ENCODE measurements around the gene CXCL12.

The CXCL12 gene

GRCh38 chr10:44399659-44400451, 15.0 kb upstream of the CXCL12 start:
- DNase-seq (ENCODE audit: low read depth): no peak

DNA sequence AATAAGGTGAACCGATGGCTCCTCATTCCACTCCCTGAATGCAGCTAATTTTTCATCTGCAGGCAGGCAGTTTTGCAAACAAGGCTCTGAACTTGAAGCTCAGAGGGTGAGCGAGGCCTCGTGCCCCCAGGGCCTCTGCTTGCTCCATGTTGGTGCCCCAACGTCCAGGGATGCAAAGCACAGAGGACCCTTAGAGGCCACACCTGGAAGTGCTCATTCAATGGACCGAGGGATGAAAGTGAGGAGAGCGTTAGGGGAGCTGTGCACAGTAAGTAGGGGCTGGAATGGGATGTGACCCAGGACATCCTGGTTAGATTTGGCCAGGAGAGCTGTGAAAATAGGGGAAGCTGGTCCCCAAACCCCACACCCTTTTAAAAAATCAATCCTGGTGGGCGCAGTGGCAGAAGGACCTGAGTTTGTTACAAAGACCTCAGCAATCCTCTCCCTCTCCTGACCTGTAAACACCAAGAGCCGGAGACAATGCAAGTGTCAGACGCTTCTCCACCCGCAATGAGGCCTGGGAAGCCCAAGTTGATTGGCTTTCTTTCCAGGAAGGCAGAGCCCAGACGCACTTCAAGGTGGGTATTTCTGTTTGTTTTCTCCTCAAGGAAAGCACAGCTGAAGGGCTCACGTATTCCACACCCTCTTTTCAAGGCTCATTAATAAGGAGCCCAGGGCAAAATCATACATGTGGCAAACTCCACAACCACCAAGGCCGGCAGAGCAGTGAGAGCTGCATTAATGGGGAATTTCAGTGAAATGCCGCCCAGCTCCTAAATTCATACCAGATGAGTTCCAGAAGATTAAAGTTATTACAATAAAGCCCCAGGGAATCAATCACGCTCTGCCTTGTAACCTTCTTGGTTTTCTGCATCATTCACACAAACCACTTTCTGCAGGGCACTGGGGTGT, 14.1 kb upstream of the CXCL12 start:
- no peak for DNase-seq (ENCODE audit: low read depth)

DNA sequence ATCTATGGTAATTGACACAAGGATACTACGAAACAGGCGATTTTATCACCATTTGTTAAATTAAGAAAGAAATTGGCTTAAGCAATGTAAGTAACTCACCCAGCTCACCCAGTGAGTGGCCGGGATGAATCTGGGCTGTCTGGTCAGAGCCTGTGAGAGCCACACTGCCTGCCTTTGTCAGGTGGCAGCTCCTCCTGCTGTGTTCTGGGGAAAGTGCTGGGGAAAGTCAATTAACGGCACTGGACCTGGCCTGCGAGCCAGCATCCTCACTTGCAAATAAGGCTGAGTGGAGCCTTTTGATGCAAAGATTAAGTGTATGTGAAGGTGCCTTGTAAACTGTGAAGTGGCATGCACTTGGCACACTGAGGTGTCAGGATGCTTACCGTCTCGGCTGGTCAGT, 13.4 kb upstream of the CXCL12 start:
- DNase-seq (ENCODE audit: low read depth): no peak

GRCh38 chr10:44397476-44398225, 12.8 kb upstream of the CXCL12 start:
- DNase-seq (ENCODE audit: low read depth): no peak

- DNase-seq (ENCODE audit: low read depth): no peak
Observed at GRCh38 chr10:44396671-44397191, 11.8 kb upstream of the CXCL12 start.

DNA sequence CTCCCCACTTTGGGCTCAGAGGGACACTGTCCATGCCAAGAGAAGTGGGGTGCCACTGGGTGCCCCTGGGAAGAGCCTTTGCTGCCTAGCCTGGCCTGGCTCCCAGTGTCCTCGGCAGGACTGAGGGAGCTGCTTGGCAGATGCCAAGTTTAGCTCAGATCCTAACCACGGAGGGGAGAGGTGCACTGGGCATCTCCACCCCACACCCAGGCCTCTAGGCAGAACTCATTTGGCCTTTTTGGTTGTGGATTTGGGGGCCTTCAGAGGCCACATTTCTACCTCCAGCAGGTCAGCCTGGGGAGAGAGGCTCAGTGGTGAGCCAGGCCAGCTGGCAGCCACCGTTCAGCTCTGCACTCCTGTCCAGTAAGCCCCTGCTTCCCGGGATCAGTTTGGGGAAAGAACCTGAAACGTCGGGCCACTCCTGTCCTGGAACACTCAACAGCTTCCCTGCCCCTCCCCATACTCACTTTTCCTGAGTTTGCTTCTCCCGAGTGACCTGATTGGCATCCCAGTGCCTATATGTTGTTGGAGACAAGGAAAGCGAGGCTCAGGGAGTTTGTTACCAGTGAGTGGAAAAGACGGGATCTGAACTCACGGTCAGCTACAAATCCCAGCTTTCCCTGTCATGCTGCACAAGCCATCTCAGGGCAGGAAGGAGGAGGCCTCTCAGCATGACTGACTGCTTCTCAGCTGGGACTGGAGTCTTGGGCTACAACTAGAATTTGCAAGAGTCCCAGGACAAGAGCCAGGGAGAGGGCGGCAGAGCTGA, 11.2 kb upstream of the CXCL12 start:
- no peak for DNase-seq (ENCODE audit: low read depth)

- DNase-seq (ENCODE audit: low read depth): no peak
Observed at GRCh38 chr10:44395396-44395795, 10.5 kb upstream of the CXCL12 start.

DNA sequence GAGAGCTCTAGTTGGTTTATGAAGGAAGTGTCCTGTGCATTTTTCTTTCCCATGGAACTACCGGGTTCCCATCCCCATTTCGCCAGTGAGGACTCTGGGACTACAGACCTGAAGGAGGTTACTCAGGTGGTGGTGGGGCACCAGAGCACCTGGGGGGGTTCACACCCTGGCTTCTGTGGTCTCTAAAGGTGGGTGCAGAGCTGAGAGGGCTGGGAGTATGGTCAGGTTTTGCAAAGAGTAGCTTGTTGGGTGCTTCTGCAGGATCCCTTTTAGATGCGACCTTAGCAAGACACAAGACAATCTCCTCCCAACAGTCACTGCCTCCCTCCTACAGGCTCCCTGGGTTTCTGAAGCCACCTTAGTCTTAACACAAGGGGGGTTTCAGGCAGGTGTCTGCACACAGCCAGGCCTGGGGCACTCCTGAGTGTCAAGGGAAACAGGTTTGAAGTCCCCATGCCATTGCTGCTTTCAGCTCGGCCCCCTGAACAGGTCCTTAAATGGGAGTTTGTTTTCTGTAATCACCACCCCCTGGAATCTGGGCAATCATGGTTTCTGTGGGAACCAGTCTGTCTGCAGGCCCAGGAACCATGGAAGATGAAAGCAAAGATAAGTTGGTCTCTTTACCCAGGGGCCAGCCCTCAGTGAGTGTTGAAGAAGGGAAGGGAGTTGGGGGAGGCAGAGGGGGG, 9.9 kb upstream of the CXCL12 start:
- no peak for DNase-seq (ENCODE audit: low read depth)

DNA sequence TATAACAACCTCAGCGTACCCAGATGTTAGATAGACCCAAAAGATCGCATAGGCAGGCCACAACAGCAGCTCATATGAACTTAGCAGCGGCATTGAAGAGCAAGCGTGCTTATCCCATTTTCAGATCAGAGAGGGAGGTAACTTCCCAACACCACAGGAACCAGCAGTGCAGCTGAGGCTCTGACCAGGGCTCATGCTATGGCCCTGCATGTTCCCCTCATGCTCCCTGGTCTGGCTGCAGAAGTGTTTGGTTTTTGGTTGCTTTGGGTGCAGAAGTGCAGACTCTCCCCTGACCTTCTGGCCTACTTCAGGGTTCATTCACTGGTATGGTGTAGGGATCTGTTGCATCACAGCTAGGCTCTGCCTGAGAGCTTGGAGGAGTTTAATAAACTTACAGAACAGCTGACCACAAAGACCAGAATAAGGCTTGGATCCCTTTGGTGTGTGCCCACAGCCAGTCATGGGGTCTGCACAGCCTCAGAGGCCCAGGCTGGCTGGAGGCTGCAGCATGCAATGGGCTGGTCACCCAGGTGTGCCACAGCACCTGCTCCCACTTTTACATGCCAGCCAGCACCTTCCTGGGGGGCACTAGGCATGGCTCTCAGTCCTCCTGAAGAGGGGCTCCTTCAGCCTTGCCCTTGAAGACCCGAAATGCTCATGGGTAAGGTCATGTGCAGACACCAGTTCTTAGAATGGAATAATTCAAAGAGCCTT, 9.1 kb upstream of the CXCL12 start:
- no peak for DNase-seq (ENCODE audit: low read depth)

- no peak for DNase-seq (ENCODE audit: low read depth)
Observed at GRCh38 chr10:44393051-44393630, 8.2 kb upstream of the CXCL12 start.

DNA sequence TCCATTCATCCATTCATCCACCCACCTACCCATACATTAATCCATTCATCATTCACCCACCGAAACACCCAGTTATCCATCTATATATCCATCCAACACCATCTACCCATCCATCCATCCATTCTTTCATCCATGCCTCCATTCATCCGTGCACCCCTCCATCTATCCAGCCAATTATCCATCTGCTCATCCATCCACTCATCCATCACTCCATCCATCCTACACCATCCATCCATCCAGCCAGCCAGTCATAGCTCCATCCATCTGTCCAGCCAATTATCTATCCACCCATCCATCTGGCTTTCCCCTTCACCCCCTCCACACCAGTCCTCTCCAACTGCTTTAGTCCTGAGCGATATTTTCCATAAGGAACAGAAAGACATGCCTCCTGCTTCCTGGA, 7.5 kb upstream of the CXCL12 start:
- DNase-seq (ENCODE audit: low read depth): no peak

DNA sequence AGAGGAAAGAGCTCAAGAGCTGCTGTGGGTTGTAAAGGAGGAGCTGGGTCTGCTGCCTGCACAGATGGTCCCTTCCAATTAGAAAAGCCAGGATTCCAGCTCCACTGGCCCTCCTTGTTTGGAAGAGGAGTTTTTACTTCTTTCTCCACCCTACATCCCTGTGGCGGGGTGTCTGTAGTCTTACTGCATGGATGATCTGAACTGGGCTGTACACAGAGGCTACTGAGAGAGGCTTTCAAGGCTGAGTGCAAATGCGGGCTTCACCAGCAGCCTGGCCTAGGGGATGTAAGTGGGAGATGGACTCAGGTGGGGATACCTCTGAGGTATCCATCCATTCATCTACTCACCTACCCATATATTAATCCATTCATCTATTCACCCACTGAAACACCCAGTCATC, 7.1 kb upstream of the CXCL12 start:
- no peak for DNase-seq (ENCODE audit: low read depth)

DNA sequence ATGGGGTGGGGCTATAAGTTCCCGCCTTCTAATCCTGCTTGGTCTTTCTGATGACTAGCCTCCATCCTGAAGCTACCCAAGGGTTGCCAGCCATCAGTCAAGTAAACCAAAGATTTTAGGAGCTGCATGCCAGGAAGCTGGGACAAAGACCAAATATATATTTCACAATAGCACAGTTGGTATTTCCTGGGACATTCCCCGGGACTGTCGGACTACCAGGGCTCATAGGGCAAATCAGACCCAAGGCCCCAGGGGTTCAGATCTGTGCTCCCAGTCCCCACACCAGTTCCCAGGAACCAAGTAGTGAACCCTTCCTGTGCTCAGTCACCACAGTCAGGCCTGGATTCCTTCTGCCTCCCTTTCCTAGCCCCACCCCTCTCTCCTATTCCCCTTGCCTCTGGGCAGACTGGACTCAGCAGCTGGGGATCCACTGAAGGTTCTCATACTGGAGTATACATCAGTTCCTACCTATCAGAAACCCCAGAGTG, 5.7 kb upstream of the CXCL12 start:
- DNase-seq (ENCODE audit: low read depth): no peak

DNA sequence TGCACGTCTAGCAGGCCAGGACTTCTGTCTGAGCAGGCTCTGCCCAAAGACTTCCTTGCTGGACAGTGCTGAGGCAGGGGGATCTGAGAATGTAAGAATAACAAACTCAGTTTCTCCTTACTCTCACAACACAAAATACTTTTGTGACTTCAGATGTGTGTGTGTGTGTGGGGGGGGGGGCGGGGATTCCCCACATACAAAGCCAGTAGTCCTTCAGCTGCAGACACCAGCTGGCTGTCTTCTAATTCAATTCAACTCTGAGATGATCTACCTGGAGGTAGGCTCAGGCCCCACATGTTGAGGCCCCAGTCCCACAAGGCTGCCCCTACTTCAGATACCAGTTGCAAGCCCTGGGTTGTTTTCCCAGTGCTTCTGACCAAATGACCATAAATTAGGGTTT, 4.7 kb upstream of the CXCL12 start:
- DNase-seq (ENCODE audit: low read depth): no peak

GRCh38 chr10:44389150-44389549, 4.3 kb upstream of the CXCL12 start:
- no peak for DNase-seq (ENCODE audit: low read depth)

DNA sequence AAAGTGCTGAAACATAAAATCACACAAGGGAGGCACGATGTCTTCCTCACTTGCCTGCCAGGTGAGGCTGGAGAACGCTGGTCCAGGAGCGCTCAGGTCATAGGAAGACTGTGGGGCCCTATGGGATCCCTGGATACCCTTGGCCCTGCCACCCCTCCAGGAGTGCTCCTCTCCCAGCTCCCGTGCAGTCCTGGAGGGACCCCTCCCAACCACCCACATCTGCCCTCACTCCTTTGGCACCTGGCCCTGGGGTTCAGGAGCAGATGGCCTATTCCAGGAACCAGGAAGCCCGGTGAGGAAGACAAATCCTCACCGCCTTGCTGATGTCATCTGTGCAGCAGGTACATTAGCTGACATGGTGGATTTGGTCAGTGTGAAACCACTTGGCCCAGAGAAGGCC, 3.7 kb upstream of the CXCL12 start:
- no peak for DNase-seq (ENCODE audit: low read depth)

DNA sequence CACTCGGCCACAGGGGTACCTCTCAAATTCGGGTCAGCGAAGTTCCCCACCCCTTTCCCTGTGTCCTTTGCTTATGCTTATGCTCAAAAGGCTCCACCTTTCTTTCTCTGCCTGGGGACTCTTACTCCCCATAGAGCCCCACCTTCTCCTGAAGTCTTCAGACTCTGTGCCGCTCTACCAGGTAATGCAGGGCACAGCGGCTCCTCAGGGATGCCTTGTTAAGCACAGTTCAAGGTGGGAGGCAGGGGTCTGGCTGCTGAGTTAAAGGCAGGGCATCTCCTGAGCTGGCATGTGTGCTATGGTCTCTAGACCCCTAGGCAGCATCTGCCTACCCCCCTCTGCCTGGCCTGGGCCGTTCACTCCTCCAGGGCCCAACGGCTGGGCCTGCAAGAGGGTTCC, 3.0 kb upstream of the CXCL12 start:
- DNase-seq (ENCODE audit: low read depth): no peak

- DNase-seq (ENCODE audit: low read depth): no peak
Observed at GRCh38 chr10:44386546-44387052, 1.7 kb upstream of the CXCL12 start.

DNA sequence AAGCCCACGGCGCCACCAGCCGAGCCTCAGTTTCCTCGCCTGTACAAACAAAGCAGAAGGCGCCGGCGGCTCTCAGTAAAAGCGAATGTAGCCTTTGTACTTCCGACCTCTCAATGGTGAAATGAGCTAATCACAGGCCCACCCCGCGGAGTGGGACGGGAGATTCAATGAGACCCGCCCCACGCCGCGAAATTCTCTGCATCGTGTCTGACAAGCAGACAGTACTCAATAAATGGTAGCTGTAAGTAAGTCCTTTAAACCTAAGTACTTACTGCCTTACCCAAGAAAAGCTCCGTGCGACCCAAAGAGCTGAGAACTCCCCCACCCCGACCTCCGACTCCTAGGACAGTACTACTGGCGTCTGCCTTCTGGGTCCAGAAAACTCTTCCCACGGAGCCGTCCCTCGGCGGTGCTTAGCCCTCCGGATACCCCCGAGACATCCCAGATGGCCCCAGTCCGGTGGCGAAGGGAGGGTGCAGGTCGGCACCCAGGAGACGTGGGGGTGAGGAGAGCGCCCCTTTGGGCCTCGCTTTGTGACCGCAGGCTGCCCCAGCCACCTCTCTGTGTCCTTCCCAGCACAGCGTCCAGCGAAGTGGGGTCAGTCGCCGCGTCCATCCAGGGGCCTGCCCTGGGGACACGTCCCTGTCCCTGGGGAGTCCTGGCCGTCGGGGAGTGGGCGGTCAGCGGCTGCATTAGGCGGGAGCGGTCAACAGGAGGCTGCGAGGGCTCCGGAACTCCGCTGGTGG, 972 bp upstream of the CXCL12 start:
- DNase-seq (ENCODE audit: low read depth): no peak

All from stimulated activated CD4-positive, alpha-beta T cell treated with anti-CD3 and anti-CD28 coated beads, Interleukin-2, amount 100 ng/mL, for 4 hours (primary cell).